Pancreas (tissue), 10 donors: ENCODE data around the gene MYZAP. TPM values are rescaled to one million over a fixed set of nuclear protein-coding genes. Genes with fewer than 3 reads are reported as not detected.

Experiments used
- ATAC-seq, 4 donors: fragments of 200-7000 bp; cut with Tn5 transposase; one replicate each; pipeline versions ENCODE4 v1.8.0 to v1.9.1; 2020; ENCODE audit warnings: mild to moderate bottlenecking in 4 of 4, moderate library complexity in 4 of 4
- DNase-seq, 6 donors: peaks; one replicate each; pipeline ENCODE4 v3.0.0-alpha.2; 2020
- FAIRE-seq: peaks from 2 replicates; lab custom pipeline; 2012; peaks lifted over from hg19 to GRCh38; lab: Jason Lieb, UNC
- H3K27ac ChIP-seq, 4 donors: fragments of 200-600 bp; sonication (generic); 1 replicate in 3 of 4; 2 replicates in 1 of 4; pipeline versions ENCODE4 v1.5.0 to v1.8.0; 2020
- H3K27me3 ChIP-seq, 4 donors: fragments of 200-600 bp; one replicate each; pipeline ENCODE4 v1.8.0; 2021
- H3K36me3 ChIP-seq, 3 donors: fragments of 200-600 bp; sonication (generic) in 1 of 3; one replicate each; pipeline versions ENCODE4 v1.5.0 to v1.8.0; 2020 to 2021
- H3K4me1 ChIP-seq, 3 donors: fragments of 200-600 bp; one replicate each; pipeline ENCODE4 v1.8.0; 2021
- H3K4me3 ChIP-seq, 4 donors: fragments of 200-600 bp; sonication (generic) in 2 of 4; one replicate each; pipeline versions ENCODE4 v1.5.0 to v1.8.0; 2020 to 2021
- H3K9me3 ChIP-seq, 4 donors: fragments of 200-600 bp; one replicate each; pipeline ENCODE4 v1.8.0; 2021
- WGBS, 2 donors: extraction: QIAGEN DNeasy Blood & Tissue Kit; methylation state at CpG; one replicate each; pipeline ENCODE4 v1.1.7; 2013; 5-methylcytosine and 5-hydroxymethylcytosine counted together
- intact Hi-C, 3 donors: fragments of 100-400 bp; cut with DNase I; formaldehyde crosslinking; loops; one replicate each; pipeline versions ENCODE4 v1.11.1 to v1.14.2; 2022
- polyA plus RNA-seq, 2 donors: library from polyadenylated mRNA; stranded (reverse); fragments of 200-250 nt; gene quantifications; one replicate each; pipeline ENCODE4 v1.2.3, GENCODE V29; 2013
- total RNA-seq, 6 donors: library from RNA; stranded (reverse); fragmentation: NEBNext Ultra II Directional in 4 of 6; extraction: Animal tissue kit (Norgen Biotek cat#: 25700) in 4 of 6; gene quantifications; one replicate each; pipeline versions ENCODE4 v1.2.1 to v1.2.4, GENCODE V29; 2021 to 2023
- TF ChIP-seq, protein P1 (sequence below), 4 donors: fragments of 200-600 bp; sonication (generic) in 3 of 4; IDR thresholded peaks; one replicate each; pipeline versions ENCODE4 v1.5.0 to v1.8.0; 2021; ENCODE audit warnings: antibody characterized with exemption in 4 of 4
- donor health status: healthy with polysubstance abuse.
- donor health status: DM: no; HTN: no; CAD: no; lungs with moderate emphysema.
- donor health status: DM: no; HTN: no; CAD: no.
- donor health status: control.
- donor health status: control.
- donor health status: Bipolar disorder and iron deficiency.
- donor health status: DM: yes; HTN: yes; CAD: no.
- donor health status: DM: no; HTN: no; CAD: no.
- donor health status: DM: no; HTN: no; CAD: no.
- donor health status: DM: yes; HTN: yes; CAD: no.

Gene MYZAP
- total and polyA plus RNA-seq, 8 donors: 5.4 to 13.4 (median 9.4) TPM

DNA sequence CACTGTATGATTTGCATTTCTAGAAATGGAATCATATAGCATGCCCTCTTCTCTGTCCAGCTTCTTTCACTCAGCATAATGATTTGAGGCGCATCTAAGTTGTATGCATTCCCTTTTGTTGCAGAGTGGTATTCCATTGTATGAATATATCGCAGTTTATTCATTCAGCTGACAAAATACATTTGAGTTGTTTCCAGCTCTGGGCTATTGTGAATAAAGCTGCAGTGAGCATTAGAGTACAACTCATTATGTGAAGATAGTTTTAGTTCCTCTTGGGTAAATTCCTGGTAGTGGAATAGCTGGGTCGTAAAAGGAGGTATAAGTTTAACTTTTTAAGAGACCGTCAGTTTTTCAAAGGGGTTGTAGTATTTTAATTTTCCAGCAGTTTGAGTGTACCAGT, 76.3 kb downstream of the MYZAP start:
- Histone ChIP-seq H3K9me3 (no peaks in the 10 kb centered on the region), H3K27me3 (no peaks in the 10 kb centered on the region), H3K27ac (peak overlapping the region in 2 of 4 donors; percentile 49 to 59), H3K36me3 (no peaks in the 10 kb centered on the region), H3K4me3 (no peak overlapping the region), H3K4me1 (peaks cover 25 to 34% (median 28%) of the 10 kb centered on the region in 3 donors)
- intact Hi-C loops: no loop called here
- WGBS, 2 donors: 75 to 76% methylated on average over 4 of the region's 4 CpGs
- DNase-seq (no peak), ATAC-seq (no peak), FAIRE-seq (no peak)
- TF ChIP-seq, protein P1, sequence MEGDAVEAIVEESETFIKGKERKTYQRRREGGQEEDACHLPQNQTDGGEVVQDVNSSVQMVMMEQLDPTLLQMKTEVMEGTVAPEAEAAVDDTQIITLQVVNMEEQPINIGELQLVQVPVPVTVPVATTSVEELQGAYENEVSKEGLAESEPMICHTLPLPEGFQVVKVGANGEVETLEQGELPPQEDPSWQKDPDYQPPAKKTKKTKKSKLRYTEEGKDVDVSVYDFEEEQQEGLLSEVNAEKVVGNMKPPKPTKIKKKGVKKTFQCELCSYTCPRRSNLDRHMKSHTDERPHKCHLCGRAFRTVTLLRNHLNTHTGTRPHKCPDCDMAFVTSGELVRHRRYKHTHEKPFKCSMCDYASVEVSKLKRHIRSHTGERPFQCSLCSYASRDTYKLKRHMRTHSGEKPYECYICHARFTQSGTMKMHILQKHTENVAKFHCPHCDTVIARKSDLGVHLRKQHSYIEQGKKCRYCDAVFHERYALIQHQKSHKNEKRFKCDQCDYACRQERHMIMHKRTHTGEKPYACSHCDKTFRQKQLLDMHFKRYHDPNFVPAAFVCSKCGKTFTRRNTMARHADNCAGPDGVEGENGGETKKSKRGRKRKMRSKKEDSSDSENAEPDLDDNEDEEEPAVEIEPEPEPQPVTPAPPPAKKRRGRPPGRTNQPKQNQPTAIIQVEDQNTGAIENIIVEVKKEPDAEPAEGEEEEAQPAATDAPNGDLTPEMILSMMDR (IDR thresholded peaks at IDR 0.05): no peak

DNA sequence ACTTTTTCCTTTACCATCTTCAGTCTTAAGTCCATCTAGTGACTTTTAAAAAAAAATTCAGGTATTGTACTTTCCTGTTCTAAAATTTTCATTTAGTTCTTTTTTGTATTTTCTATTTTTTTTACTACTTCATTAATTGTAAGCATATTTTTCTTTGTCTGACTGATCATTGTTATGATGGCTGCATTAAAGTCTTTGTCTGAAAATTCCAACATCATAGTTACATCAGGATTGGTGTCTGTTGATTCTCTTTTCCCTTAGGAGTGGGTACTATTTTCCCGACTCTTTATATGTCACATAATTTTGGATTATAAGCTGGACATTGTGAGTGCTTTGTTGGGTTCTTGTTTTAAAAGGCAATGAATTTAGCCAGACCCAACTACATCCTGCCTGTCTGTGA, 79.9 kb downstream of the MYZAP start:
- Histone ChIP-seq H3K36me3 (no peaks in the 10 kb centered on the region), H3K27me3 (no peaks in the 10 kb centered on the region), H3K4me1 (peaks cover 15 to 28% (median 28%) of the 10 kb centered on the region in 3 donors), H3K27ac (no peak overlapping the region), H3K4me3 (no peak overlapping the region), H3K9me3 (no peaks in the 10 kb centered on the region)
- DNase-seq (no peak), FAIRE-seq (no peak), ATAC-seq (no peak)
- intact Hi-C loops: no loop called here
- WGBS, 2 donors: 0 to 2% methylated on average over 1 of the region's 1 CpG
- TF ChIP-seq, protein P1 (IDR thresholded peaks at IDR 0.05): no peak

DNA sequence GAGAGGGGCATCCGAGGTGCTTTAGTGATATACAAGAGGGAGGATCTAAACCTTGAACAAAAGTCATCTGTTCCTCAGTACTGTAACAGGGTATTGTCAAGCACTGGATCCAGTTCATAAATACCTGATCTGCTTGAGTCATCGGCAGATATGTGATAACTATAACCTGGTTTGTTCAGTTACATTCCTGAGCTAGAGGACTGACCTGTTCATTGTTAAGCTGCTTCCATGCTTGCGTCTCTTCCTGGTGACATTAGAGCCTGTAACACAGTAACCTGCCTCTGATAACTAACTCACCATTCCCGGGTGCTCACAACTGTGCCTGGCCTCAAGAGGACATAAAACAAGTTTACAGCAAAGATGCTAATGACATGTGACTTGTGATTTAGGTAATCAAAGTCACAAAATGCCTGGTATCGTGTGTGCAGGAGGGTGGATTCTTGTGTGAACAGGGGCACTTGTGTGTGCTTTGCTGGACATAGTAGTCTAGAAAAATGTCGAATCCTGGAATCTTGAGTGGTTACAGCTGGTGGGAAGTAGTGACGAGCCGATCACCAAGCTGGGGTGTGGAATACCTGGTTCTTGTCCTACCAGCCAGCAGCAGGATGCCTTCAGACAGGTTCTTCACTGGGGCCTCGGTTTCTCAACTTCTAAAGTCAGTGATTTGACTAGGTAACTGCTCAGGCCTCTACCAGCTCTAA, 83.9 kb downstream of the MYZAP start:
- Histone ChIP-seq H3K4me1 (peaks cover 4 to 14% (median 12%) of the 10 kb centered on the region in 3 donors), H3K9me3 (no peaks in the 10 kb centered on the region), H3K4me3 (no peak overlapping the region), H3K27ac (peak overlapping the region in 3 of 4 donors; percentile 7 to 47 (median 31)), H3K36me3 (no peaks in the 10 kb centered on the region), H3K27me3 (no peaks in the 10 kb centered on the region)
- TF ChIP-seq, protein P1 (IDR thresholded peaks at IDR 0.05): no peak
- intact Hi-C loops: no loop called here
- ATAC-seq (peak; percentile 46 to 86 (median 61)), DNase-seq (no peak), FAIRE-seq (no peak)
- WGBS, 2 donors: 70 to 72% methylated on average over 9 of the region's 9 CpGs

DNA sequence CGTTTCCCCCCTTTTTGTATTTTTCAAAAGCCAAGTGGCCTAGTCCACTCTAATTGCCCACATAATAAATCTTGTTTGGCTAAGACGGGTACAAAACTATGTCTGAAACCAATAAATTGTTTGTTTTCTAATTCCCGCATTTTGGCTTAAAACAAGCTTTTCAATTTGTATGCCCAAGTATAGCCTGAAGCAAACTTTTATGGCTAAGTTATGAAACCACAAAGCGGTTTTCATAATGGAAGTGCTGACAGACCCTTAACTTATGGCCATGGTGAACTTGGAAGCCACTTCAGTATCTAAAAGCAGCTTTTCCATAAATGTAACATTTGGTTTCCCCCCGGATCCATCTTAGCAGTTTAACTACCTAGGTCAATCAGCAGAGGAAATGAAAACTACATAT, 84.9 kb downstream of the MYZAP start:
- H3K36me3 ChIP-seq: no peaks in the 10 kb centered on the region
- TF ChIP-seq, protein P1 (IDR thresholded peaks at IDR 0.05): no peak
- H3K27me3 ChIP-seq: no peaks in the 10 kb centered on the region
- no peak overlapping the region for H3K27ac ChIP-seq
- H3K9me3 ChIP-seq: no peaks in the 10 kb centered on the region
- no peak for DNase-seq
- WGBS, 2 donors: 90 to 93% methylated on average over 5 of the region's 5 CpGs
- H3K4me1 ChIP-seq: peaks cover 4 to 18% (median 12%) of the 10 kb centered on the region in 3 donors
- intact Hi-C loops: no loop called here
- FAIRE-seq: no peak
- ATAC-seq: no peak
- no peak overlapping the region for H3K4me3 ChIP-seq

DNA sequence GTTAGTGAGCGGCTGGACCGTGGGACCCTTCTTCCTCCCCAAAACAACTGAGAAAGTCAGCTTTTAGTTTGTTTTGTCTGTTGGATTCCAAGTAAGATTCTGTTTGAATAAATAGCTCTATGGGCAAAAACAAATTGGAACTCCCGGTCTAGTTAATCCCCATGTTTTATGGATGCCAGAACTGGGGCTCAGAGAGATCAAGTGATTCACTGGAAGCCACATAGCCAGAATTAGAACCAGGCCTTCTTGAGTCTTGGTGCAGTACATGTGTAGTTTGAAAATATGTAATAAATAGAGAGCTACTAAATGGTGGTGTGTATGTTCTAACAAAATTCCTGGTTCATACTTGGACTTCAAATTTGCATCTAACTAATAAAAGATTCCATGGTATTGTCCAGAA, 85.5 kb downstream of the MYZAP start:
- H3K27ac ChIP-seq: no peak overlapping the region
- WGBS, 2 donors: 95 to 97% methylated on average over 3 of the region's 3 CpGs
- TF ChIP-seq, protein P1 (IDR thresholded peaks at IDR 0.05): no peak
- no peaks in the 10 kb centered on the region for H3K9me3 ChIP-seq
- no peak overlapping the region for H3K4me3 ChIP-seq
- FAIRE-seq (no peak), ATAC-seq (no peak), DNase-seq (no peak)
- intact Hi-C loops: no loop called here
- no peaks in the 10 kb centered on the region for H3K27me3 ChIP-seq
- no peaks in the 10 kb centered on the region for H3K36me3 ChIP-seq
- H3K4me1 ChIP-seq: peaks cover 1 to 15% (median 12%) of the 10 kb centered on the region in 3 donors
